WTC11 (cell line): Measurements from ENCODE around the gene ADGRF4. TPM values are rescaled to one million over a fixed set of nuclear protein-coding genes. Genes with fewer than 3 reads are reported as not detected.

Experiments used
- ATAC-seq: fragments of 200-7000 bp; cut with Tn5 transposase; 2 replicates; pipeline ENCODE4 v1.10.0; 2021; ENCODE audit warnings: mild to moderate bottlenecking, moderate library complexity
- CTCF ChIA-PET: fragments of 300-600 bp; sonication (Branson Sonifier 250); formaldehyde crosslinking; loops from one replicate; lab custom pipeline; 2021; ENCODE audit warnings: antibody characterized with exemption; lab: Charles Lee
- POLR2A ChIA-PET: fragments of 350-600 bp; sonication (Branson Sonifier 250); formaldehyde crosslinking; loops from one replicate; lab custom pipeline; 2021; ENCODE audit warnings: antibody characterized with exemption; lab: Charles Lee
- DNase-seq: peaks from one replicate; pipeline ENCODE4 v3.0.0; 2021; ENCODE audit warnings: low spot score
- H3K27ac Mint-ChIP-seq: 2 replicates; pipeline ENCODE4 v1.8.0; 2021; ENCODE audit warnings: mixed read lengths
- H3K27me3 Mint-ChIP-seq: 2 replicates; pipeline ENCODE4 v1.8.0; 2021; ENCODE audit warnings: low read depth, mild to moderate bottlenecking, moderate library complexity, mixed read lengths
- H3K36me3 Mint-ChIP-seq: 2 replicates; pipeline ENCODE4 v1.8.0; 2021; ENCODE audit warnings: mixed read lengths
- H3K4me1 Mint-ChIP-seq: 2 replicates; pipeline ENCODE4 v1.8.0; 2022; ENCODE audit warnings: mixed read lengths
- H3K4me3 Mint-ChIP-seq: 2 replicates; pipeline ENCODE4 v1.8.0; 2021; ENCODE audit warnings: mild to moderate bottlenecking, moderate library complexity, mixed read lengths
- H3K9me3 Mint-ChIP-seq: 2 replicates; pipeline ENCODE4 v1.8.0; 2021; ENCODE audit warnings: mixed read lengths
- AR ChIP-seq: fragments of 250-450 bp; sonication (Bioruptor Pico); IDR thresholded peaks from 2 replicates; pipeline ENCODE4 v1.9.0; 2021; ENCODE audit warnings: mild to moderate bottlenecking
- ARID4B ChIP-seq: sonication (generic); formaldehyde crosslinking; IDR thresholded peaks from 2 replicates; pipeline ENCODE4 v1.8.0; 2023; ENCODE audit warnings: missing genetic modification reagents, mild to moderate bottlenecking, borderline replicate concordance
- ELF4 ChIP-seq: sonication (generic); formaldehyde crosslinking; IDR thresholded peaks from 2 replicates; pipeline ENCODE4 v1.8.1; 2022; ENCODE audit warnings: low read depth, mild to moderate bottlenecking, moderate library complexity, missing genetic modification reagents
- GTF2I ChIP-seq: fragments of 250-450 bp; sonication (Bioruptor Pico); conservative IDR thresholded peaks from 2 replicates; pipeline ENCODE4 v1.4.0; 2021; ENCODE audit warnings: mild to moderate bottlenecking
- HMGA2 ChIP-seq: fragments of 250-450 bp; sonication (Bioruptor Pico); IDR thresholded peaks from 2 replicates; pipeline ENCODE4 v1.4.0; 2021; ENCODE audit warnings: mild to moderate bottlenecking, moderate library complexity
- HMGXB4 ChIP-seq: sonication (generic); formaldehyde crosslinking; IDR thresholded peaks from 2 replicates; pipeline ENCODE4 v1.8.1; 2023; ENCODE audit warnings: mild to moderate bottlenecking, moderate library complexity, missing genetic modification reagents
- IRF2 ChIP-seq: sonication (generic); formaldehyde crosslinking; IDR thresholded peaks from 2 replicates; pipeline ENCODE4 v1.8.0; 2022; ENCODE audit warnings: low read depth, missing genetic modification reagents, borderline replicate concordance
- NR1H2 ChIP-seq: sonication (generic); formaldehyde crosslinking; IDR thresholded peaks from 2 replicates; pipeline ENCODE4 v1.9.0; 2021; ENCODE audit warnings: mild to moderate bottlenecking, moderate library complexity, missing genetic modification reagents
- NR2C2 ChIP-seq: sonication (generic); formaldehyde crosslinking; IDR thresholded peaks from 2 replicates; pipeline ENCODE4 v1.8.0; 2022; ENCODE audit warnings: mild to moderate bottlenecking, missing genetic modification reagents
- SMAD3 ChIP-seq: sonication (generic); formaldehyde crosslinking; IDR thresholded peaks from 2 replicates; pipeline ENCODE4 v1.8.0; 2022; ENCODE audit warnings: missing genetic modification reagents, mild to moderate bottlenecking, borderline replicate concordance
- STAT6 ChIP-seq: sonication (generic); formaldehyde crosslinking; conservative IDR thresholded peaks from 2 replicates; pipeline ENCODE4 v1.8.1; 2023; ENCODE audit warnings: mild to moderate bottlenecking, low read depth, missing genetic modification reagents, moderate library complexity
- TEAD1 ChIP-seq: sonication (generic); formaldehyde crosslinking; IDR thresholded peaks from 2 replicates; pipeline ENCODE4 v1.8.0; 2022; ENCODE audit warnings: mild to moderate bottlenecking, missing genetic modification reagents
- ZNF121 ChIP-seq: sonication (generic); formaldehyde crosslinking; IDR thresholded peaks from 2 replicates; pipeline ENCODE4 v1.8.0; 2023; ENCODE audit warnings: missing genetic modification reagents
- ZNF138 ChIP-seq: sonication (generic); formaldehyde crosslinking; conservative IDR thresholded peaks from 2 replicates; pipeline ENCODE4 v1.8.1; 2022; ENCODE audit warnings: mild to moderate bottlenecking, moderate library complexity, missing genetic modification reagents
- ZNF263 ChIP-seq: sonication (generic); formaldehyde crosslinking; IDR thresholded peaks from 2 replicates; pipeline ENCODE4 v1.8.1; 2022; ENCODE audit warnings: low read depth, mild to moderate bottlenecking, moderate library complexity, missing genetic modification reagents
- ZNF671 ChIP-seq: fragments of 250-450 bp; sonication (Bioruptor Pico); IDR thresholded peaks from 2 replicates; pipeline ENCODE4 v1.8.0; 2021; ENCODE audit warnings: mild to moderate bottlenecking
- total RNA-seq: library from RNA; stranded (reverse); gene quantifications from 3 replicates; pipeline ENCODE4 v1.2.3, GENCODE V29; 2021

ADGRF4 gene
- total RNA-seq, 1 experiment from 2014 or later, result not detected

GRCh38 chr6:47734831-47735481 lies 36.6 kb downstream of the ADGRF4 start (continued):
- TF ChIP-seq ZNF121 (CRISPR knock-in tag) (no peak), ELF4 (no peak), HMGA2 (CRISPR knock-in tag) (no peak)
- TF ChIP-seq, all 79 proteins: peak for 2

- Mint-ChIP-seq H3K4me3 (no peak overlapping the region), H3K4me1 (peaks cover 45% of the 10 kb centered on the region), H3K27ac (no peak overlapping the region), H3K36me3 (no peaks in the 10 kb centered on the region), H3K27me3 (no peaks in the 10 kb centered on the region), H3K9me3 (no peaks in the 10 kb centered on the region)
- TF ChIP-seq SMAD3 (CRISPR knock-in tag) (no peak), STAT6 (CRISPR knock-in tag) (no peak), ZNF671 (CRISPR knock-in tag) (no peak), TEAD1 (CRISPR knock-in tag) (no peak), ZNF138 (CRISPR knock-in tag) (no peak), HMGXB4 (CRISPR knock-in tag) (no peak), GTF2I (CRISPR knock-in tag) (no peak), NR1H2 (no peak), AR (no peak), NR2C2 (CRISPR knock-in tag) (no peak), HMGA2 (CRISPR knock-in tag) (no peak), ZNF263 (CRISPR knock-in tag) (no peak), ARID4B (CRISPR knock-in tag) (no peak), IRF2 (CRISPR knock-in tag) (no peak)
- ATAC-seq (no peak), DNase-seq (no peak)
- ChIA-PET CTCF (no interaction called here), POLR2A (no interaction called here)
Observed at GRCh38 chr6:47736083-47736700, 37.8 kb downstream of the ADGRF4 start.
